AG04449 (cell line): ENCODE results near the gene WDR31.

Experiments used
- CTCF ChIA-PET: fragments of 350-600 bp; formaldehyde crosslinking; extraction: SDS; loops from one replicate; lab custom pipeline; 2021; ENCODE audit warnings: antibody characterized with exemption; lab: Yijun Ruan, JAX
- POLR2A ChIA-PET: fragments of 400-600, 350-600 bp; formaldehyde crosslinking; extraction: SDS; loops from one replicate; lab custom pipeline; 2020; ENCODE audit warnings: antibody characterized with exemption, inconsistent platforms; lab: Yijun Ruan, JAX
- DNase-seq: peaks from one replicate; pipeline ENCODE4 v3.0.0-alpha.2; 2010; ENCODE audit warnings: low read depth, low spot score
- H3K4me3 ChIP-seq: 2 replicates; pipeline ENCODE4 v1.5.1; 2011; ENCODE audit warnings: low read depth, mild to moderate bottlenecking, control low read depth, low read length
- CTCF ChIP-seq: IDR thresholded peaks from one replicate; pipeline ENCODE4 v1.5.1; 2011; ENCODE audit warnings: mild to moderate bottlenecking, moderate library complexity, low read length, control low read depth, inconsistent platforms; ENCODE audit not compliant: insufficient read depth; ENCODE audit errors: missing control alignments

Gene WDR31

DNA sequence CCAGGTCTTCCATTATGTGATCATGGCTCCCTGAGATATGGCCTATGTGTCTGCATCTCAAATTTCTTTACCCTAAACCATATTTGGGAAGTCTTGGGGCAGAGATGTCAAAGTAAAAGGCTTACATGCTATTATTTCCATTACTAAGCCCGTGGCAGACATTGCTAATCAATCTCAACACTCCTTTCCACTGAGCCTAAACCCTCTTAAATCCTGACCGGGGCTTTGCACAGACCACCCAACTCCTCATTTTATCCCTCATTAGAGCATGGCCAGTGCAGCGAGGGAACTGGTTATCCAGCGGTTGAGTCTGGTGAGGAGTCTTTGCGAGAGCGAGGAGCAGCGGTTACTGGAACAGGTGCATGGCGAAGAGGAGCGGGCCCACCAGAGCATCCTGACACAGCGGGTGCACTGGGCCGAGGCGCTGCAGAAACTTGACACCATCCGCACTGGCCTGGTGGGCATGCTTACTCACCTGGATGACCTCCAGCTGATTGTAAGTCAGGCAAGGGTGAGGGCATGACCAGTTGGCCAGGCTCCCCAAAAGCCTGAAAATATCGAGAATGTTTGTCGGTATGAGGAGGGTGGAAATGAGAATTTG lies 20.3 kb upstream of the WDR31 start:
- DNase-seq, result no peak
- no peak overlapping the region for H3K4me3 ChIP-seq
- POLR2A ChIA-PET, result no interaction called here
- CTCF ChIA-PET, result no interaction called here
- TF ChIP-seq CTCF, result no peak

DNA sequence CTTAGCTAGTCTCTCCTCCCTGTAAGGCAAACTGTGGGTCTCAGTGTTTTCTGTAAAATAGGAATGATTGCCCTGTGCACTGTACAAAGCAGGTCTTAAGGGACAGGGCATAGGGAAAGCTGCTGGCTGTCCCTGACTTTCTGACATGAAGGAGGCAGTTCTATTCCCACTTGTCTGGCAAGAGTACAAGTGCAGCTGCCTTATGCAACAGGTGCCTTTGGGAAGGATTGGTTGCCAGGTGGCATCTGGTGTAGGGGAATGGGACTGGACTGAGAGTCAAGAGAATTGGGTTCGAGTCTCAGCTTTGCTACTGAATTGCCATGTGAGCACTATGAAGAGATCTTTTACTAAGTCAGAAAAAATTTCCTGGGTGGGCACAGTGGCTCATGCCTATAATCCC lies 19.3 kb upstream of the WDR31 start:
- ChIA-PET POLR2A (no interaction called here), CTCF (interaction anchor here (1.2 to 1.3 kb wide), 2 partner anchors 9 to 13 kb away, joined by 3 to 5 read pairs; partner anchors contain the start of gene BSPRY)
- H3K4me3 ChIP-seq, result no peak overlapping the region
- no peak for DNase-seq
- TF ChIP-seq CTCF, result no peak

DNA sequence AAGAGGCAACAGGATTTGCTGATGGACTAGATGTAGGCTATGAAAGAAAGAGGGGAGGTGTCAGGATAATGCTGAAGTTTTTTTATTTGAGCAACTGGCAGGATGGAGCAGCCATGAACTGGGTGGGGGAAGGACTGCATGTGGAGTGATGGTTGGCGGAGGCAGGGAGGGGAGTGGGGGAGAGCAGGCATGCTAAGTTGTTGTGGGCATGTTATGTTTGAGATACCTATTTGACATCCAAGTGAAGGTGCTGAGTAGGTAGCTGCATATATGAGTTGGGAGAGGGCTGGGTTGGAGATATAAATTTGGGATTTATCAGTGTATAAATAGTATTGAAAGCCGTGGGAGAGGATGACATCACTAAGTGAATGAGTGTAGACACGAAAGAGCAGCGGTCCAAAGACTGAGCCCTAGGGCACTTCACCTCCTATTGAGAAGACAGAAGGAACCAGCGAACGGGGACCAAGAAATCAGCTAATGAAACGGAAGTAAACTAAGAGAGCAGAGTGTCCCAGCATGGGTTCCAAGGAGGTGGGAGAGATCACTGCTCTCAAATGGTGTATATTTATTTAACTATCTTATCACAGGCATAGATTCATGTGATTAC lies 16.7 kb upstream of the WDR31 start:
- TF ChIP-seq CTCF, result no peak
- ChIA-PET CTCF (interaction anchor here (1.0 to 1.1 kb wide), 2 partner anchors 11 to 15 kb away, joined by 3 read pairs; no protein-coding TSS in a partner anchor), POLR2A (no interaction called here)
- DNase-seq, result no peak
- H3K4me3 ChIP-seq, result no peak overlapping the region

GRCh38 chr9:113355040-113355596 lies 15.0 kb upstream of the WDR31 start:
- no peak for TF ChIP-seq CTCF
- H3K4me3 ChIP-seq, result no peak overlapping the region
- ChIA-PET CTCF (interaction anchor here (0.8 kb wide), 2 partner anchors 10 to 48 kb away, joined by 3 read pairs; no protein-coding TSS in a partner anchor), POLR2A (no interaction called here)
- no peak for DNase-seq

DNA sequence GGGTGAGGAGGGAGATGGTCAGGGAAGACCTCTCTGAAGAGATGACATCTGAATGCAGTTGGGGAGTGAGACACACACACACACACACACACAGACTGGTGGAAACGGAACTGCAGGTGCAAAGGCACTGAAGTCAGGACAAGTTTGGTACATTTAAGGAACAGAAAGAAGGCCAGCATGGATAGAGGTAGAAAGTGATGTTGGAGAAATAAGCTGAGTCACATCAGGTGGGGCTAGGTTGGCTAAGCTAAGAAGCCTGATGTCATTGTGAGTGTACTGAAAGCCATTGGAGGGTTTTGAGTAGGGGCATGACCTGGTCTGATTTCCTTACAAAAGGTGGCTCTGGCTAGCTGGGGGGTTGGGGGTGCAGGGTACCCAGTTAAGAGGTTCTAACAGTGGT lies 12.3 kb upstream of the WDR31 start:
- ChIA-PET CTCF (interaction anchor here (2.1 kb wide), 1 partner anchor 13 kb away, joined by 10 read pairs; the partner anchor contains the start of gene WDR31), POLR2A (no interaction called here)
- TF ChIP-seq CTCF, result no peak
- DNase-seq, result no peak
- H3K4me3 ChIP-seq, result no peak overlapping the region

DNA sequence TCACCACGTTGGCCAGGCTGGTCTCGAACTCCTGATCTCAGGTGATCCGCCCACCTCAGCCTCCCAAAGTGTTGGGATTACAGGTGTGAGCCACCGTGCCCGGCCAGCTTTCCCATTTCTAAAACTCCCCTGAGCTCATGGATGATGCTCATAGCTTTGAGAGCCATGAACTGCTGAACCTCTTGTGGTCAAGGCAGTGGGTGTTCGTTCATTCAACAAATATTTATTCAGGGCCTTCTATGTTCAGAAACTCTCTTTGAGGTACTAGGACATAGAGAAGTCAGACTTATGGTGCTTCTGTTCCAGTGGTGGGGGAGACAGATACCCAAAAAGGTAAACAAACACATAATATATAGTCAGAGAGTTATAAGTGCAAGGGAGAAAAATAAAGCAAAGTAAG lies 11.9 kb upstream of the WDR31 start:
- POLR2A ChIA-PET, result no interaction called here
- no peak overlapping the region for H3K4me3 ChIP-seq
- TF ChIP-seq CTCF, result no peak
- no peak for DNase-seq
- CTCF ChIA-PET, result interaction anchor here (2.1 to 3.0 kb wide), 2 partner anchors 12 to 42 kb away, joined by 10 to 15 read pairs; partner anchors contain the start of gene WDR31
